Ammon's horn (tissue), 1 donor: ENCODE results near the gene NPPC.

Experiments used
- DNase-seq: peaks from one replicate; pipeline ENCODE4 v3.0.0-alpha.2; 2016; ENCODE audit warnings: low spot score

Gene NPPC

DNA sequence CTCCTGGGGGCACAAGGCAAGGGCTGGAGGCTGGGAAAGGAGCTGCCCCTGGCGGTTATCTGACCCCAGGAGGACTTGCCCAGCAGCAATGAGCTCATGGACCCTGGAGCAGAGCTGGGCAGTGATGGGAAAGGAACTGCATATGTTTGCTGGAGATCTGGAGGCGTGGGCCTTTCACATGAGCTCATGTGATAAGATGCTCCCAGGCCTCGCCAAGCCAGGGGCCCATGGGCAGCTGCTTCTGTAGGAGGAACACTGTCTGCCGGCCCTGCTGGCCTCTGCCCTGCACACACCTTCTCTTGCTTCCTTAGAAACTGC is 9.0 kb upstream of the NPPC start:
- no peak for DNase-seq

DNA sequence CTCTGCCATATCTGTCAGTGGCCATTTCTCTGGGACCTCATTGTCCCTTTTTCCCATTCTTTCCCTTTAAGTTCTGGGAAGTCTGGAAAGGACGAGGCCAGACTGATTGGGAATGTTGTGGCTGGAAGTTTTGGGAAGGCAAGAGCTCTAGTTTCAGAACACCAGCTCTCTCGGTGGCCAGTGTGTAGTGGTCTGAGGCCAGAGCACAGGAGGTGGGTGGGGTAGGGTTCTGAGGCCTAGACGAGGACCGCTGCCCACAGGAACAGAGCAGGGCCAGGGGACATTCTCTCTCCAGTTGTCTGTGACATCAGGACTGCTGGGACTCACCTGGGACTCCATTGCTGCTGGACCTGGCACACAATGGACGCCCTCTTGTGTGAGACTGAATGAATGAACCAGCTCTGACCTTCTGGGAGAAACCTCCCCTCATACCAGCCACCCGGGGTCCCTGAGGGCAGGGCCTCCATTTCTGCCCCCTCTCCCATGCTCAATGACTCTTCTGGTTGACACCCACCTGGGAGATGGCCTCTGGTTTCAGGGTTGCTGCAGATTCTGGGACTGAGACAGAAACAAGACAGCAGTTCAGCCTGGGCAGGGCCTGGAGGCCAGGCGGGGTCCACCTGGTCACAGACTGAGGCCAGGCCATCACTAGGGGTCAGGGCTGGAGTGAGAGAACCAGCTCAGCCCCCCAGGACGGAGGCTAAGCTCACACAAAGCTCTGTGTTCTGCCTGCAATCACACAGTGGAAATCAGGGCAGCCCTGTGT is 8.4 kb upstream of the NPPC start:
- DNase-seq: no peak

DNA sequence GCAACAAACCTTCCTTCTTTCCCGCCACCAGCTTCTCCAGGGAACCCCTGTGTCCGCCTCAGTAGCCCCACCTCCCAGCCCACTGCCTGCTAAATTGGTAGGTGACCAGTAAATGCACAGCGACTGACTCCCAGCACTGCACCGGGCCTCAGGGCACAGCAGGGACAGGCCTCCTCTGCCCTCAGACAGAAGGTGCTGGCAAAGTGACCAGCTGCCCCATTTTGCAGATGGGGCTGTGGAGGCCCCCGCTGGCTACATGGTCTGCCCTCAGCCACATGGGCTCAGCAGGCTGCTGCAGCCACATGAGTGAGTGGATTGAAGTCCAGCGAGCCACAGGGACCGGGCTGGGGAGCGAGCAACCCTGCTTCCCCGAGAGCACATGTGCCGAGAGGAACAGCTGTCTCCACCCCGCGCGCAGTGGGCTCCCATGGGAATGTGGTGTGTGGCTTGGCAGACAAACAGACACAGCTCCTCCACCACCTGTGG is 7.8 kb upstream of the NPPC start:
- DNase-seq: no peak

DNA sequence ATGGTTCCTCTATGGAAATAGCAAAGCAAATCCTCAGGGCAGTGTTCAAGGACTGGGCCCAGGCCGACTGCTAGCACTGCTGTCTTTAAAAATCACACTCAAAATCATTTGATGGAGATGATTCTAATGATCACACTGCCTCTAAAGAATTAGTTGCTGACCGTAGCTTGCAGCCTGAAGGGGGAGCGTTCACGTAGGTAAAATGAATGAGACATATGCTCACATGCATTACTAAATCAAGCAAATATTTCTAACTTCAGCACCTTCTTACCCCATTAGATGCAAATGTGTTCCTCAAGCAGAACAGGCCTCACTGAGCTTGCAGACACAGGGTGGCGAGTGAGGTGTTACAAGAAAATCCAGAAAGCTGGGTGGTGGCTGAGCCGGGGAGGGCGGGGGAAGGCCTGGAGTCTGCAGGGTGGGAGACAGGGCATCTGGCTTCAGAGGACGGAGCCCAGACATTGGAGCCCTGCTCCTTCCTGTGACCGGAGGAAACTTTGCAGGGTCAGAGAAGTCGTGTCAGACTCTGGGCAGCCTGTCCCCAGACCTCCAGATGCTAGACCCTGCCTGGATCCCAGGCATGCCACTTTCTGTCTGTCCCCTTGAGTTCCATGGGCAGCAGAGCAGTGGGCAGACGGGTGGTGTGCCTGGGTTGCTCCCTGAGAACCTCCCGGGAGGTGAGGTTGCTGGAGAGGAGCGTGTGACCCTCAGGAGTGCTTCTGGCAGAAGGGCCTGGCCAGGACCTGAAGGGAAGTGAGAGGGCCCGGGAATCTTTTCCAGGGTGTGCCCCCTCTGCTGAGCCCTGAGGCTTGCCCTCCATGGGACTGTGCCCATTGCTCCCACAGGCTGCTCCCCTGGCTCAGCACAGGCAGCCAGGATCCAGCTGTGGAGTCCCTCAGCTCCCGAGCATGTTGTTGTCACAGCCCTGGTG is 7.1 kb upstream of the NPPC start:
- DNase-seq: no peak

DNA sequence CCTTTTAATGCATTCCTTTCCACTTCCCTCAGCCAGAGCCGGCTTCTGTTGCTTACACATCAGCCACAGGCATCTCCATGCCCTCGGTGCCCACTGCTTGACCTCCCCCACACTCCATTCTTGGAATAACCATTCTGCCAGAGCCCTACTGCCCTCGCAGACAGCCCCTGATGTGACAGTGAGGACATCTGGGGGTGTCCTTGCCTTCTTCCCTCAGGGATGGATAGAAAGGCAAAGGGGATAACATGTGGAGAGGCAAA is 6.4 kb upstream of the NPPC start:
- DNase-seq: no peak

DNA sequence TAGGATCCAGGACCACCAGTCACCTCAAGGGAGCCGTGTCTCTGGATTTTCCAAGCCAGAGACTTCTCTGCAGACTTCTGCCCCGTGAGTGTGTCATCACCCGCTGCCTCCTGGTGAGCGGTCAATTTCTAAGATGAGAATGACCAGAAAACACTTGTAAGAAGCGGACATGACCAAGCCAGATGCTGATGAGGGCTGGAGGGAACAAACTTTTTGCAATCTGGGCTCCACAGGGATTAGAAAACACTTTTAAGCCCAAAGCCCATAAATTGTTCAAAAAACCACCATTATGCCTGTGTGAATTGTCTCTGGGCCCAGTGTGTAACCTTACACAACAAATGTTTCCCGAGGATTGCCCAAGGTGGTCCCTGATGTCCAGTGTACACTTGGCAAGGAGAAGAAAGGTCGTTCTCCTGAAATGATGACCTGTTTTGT is 5.3 kb upstream of the NPPC start:
- DNase-seq: no peak

DNA sequence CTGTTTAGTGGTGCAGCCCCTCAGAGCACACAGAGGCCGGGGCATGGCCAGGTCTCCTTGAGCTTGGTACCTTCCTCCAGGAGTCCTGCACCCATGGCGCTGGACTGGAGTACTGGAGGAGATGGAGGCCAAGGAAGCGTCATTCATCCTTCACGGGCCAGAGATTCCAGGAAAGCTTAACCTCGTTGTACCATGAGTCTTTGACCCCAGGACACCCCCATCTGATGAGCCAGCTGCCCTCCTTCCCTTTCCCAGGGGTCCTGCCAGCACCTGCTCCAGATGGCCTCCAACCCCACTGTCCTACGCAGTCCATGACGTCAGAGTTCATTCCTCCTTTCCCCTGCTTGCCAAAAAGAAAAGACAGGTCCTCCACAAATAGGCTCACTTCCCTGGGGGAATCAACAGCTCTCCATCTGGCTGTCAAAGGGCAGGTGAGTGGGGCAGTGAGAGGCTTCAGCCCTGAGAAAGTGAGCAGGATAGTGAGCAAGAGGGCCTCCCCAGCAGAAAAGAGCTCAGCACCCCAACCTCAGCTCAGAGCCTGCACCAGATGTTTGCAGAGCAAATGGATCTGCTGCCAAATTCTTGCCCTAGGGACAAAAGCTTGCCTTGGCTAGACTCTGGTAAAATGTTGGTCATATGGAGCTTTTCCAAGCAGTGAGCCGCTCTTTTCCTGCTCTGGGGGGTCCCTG is 4.5 kb upstream of the NPPC start:
- DNase-seq: no peak

DNA sequence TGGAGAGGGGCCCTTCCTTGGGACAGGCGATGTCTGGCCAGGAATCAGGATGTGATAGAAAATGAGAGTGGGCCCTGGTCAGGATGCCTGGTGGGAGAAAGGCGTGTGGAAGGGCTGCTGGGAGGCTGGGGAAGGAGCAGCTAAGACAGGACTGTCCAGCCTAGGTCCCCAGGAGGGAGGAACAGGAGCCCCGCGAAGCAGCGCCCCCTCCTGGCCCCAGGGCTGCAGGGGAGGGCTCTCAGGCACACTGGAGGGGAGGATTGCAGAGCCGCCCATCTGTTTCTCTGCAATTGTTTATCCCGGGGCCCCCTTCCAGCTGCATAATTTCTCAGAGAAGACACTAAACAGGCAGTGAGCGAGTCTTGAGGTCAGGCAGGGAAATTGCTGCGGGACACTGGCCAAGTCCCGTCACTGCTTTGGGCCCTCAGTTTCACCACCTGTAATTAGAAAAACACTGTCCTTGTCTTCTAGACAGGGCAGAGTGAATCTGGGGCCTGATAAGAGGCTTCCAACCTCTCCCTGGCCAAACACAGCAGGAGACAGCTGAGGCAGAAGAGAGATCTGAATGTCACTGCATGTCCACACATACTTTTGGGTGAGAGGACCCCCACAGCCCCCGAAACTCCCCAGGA is 3.9 kb upstream of the NPPC start:
- DNase-seq: no peak

DNA sequence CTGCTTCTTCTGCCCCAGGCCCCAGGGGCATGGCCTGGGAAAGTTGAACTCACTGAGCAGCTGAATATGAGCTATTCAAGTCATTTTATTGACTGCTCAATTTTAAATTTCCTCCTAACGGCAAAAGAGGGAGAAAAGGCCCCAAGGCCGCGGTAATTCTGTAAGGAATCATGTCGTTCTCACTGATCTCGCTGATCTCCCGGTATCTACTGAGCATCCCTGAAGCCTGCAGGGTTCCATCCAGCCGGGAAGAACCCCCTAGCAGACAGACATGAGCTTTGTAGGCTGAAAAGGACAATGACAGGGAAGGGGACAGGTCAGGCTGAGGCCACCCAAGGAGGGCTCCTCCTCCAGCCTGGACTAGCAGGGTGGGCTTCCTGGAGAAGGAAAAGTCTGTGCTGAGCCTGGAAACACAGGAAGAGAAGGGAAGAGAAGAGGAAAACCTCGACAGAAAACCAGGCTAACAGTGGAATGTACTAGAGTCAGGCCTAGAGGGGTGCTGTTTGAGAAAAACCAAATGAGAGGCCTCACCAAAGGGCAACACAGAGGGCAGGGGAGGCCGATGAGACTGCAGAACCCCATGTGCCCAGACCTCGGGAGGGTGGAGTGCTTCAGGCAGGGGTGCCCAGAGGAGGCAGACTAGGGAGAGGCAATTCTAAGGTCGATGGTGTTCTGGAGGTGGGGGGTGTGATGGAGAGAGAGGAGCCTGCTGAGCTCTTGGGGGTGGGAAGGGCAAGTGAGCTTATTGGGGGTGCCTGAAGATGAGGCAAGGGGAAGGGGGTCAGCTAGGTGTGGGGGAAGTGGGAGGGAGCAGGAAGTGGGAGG is 2.9 kb upstream of the NPPC start:
- no peak for DNase-seq

DNA sequence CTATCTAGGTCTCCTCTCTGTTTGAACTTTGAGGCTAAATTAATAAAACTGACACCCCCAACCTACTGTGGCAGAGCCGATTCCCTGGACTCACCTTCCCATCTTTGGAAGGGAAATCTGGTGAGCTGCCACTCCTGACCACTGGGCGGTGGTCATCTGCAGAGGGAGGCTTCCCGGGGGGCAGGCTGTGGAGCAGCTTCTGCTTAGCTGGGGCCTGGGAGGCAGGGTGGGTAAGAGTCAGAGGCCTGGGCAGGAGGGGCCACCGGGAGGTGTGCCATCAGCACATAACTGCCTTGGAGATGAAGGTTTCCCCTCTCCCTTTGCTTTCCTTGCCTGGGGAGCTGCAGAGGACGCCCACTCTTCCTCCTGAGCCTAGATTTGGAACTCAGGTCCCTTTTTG is 2.3 kb upstream of the NPPC start:
- DNase-seq: no peak

DNA sequence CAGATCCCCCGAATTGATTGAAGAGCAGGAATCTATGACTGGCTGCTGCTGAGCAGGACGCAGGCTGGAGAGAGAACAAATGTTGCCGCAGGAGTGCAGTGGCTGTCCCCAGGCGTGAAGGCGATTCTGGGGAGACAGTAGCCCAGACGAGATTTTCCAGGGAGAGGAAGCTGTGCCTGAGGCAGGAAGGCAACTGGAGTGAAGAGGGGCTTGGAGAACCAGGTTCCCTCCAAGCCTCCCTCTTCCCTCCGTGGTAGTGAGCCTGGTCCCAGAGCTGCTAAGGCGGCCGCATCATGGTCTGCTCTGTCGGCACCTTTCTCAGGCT is 1.3 kb upstream of the NPPC start:
- no peak for DNase-seq

DNA sequence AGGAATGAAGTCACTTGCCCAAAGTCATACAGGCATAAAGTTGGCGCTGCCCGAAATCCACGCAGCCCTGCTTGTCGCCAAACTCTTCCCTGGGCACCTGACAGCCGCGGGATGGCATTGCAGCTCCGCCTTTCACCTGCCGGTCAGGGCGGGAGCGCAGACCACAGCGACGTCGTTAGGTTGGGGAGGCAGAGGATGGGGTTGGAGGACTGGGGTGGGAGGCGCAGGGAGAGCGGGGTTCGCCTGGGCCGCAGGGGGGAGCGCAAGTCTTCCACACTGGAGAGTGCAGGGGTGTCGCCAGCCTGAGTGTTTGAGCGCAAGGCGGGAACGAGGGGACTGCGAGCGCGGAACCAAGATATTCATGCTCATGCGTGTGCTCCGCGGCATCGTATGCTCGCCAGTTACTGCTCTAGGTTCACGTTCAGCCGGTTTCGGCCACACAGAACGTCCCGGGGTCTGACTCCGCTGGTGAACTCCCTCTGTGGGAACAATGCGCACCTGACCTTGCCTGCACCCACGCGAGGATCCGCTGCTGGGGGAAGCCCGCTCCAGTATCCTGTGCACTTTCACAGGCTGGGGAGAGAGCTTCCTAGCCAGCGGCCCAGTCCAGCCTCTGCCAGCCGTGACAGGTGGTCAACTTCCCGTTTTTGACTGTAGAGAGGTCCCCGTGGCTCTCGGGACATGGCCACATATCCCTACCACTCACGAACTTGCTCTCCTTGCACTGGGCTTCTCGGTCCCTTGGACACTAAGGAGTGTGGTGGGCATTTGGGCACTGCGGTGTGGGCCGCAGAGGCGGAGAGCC is 767 bp upstream of the NPPC start:
- DNase-seq: peak; percentile 78

DNA sequence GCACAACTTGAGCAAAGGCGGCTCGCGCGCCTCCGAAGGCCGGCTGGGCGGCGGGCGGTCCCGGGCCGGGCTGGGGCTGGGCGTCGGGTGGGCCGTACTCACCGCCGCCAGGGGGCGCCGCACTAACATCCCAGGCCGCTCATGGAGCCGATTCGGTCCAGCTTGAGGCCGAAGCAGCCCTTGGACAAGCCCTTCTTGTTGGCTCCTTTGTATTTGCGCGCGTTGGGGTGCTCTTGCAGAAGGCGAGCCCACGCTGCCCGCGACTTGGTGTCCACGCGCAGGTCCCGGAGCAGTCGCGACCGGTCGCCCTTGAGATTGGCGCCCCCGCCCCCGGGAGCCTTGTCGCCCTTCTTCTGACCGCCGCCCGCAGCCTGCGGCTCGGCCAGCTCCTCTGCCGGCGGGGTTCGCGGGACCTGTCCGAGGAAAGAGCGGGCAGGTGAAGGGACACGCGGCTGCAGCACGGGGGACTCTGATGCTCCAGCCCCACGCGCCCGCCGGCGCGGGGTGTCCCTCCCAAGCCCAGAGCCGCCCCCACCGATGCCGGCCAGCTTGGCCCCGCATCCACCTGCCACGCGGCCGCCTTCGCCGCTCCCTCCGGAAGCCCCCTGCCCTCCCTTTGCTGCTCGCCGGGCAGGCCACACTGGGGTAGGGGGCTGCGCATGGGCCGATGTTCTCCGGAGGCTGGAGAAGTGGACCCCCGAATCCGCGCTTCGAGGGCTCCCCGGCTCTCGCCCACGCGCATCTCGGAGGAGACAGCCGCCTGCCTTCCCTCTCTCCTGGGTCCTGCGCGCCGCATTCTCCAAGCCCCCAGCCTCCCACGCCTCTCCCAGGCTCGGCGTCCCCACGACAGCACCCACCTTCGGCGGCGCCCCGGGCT is 655 bp downstream of the NPPC start:
- peak; percentile 85 for DNase-seq

DNA sequence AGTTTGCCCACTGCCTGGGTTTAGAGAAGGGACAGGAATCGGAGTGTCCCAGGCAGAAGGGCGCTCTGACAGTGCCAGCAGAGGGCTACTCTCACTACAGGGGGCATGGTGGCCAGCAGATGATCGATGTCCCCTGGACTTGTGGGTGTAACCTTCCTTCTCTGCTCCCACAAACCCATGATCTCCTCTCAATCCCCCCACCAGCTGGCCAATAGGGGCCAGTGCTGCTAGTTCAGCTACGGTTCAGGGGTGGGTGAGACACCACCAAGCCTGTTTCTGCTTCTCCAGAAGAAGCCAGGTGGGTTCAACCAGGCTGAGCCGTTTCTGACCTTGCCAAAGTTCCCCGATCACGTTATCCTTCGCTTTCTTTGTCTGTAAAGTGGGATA is 1.3 kb downstream of the NPPC start:
- DNase-seq: no peak

DNA sequence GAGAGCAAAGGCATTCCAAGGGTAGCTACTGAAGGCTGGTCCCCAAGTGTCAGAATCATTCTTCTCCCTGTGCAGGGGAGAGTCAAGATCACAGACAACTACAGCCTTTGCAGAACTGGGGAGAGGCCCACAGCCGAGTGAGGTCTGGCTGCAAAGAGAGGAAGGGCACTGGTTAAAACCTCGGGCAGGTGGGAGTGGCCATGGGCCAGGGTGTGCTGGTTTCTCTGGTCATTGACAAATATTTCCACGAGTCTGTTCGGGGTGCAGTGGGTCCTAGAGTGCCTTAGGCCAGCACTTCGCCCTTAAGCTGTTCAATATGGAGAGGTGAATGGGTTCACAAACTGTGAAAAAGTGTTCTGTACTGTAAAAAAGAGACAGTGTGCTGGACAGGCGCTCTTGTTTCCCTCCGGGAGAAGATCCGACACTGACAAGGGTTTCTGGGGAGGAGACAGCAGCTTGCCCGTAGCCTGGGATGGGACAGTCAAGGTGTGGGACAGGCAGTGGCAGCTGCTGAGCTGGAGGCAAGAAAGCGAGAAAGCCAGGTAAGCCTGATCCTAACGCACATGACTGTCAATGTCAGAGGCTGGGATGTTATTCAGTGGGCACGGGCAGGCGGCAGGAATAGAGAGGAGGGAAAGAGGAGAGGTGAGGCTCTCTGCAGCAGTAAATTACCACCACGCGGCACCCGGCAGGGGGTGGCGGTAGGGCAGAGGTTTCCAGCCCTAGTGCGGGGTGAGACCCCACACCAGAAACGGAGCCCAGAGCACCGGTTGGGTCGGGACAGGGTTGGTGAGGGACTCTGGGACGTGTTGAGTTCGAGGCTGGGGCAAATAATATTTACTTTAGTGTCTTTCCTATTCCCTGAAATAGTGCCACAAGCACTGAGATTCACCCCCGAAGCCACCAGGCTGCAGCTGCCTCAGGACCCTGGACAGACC is 2.0 kb downstream of the NPPC start:
- DNase-seq: no peak

DNA sequence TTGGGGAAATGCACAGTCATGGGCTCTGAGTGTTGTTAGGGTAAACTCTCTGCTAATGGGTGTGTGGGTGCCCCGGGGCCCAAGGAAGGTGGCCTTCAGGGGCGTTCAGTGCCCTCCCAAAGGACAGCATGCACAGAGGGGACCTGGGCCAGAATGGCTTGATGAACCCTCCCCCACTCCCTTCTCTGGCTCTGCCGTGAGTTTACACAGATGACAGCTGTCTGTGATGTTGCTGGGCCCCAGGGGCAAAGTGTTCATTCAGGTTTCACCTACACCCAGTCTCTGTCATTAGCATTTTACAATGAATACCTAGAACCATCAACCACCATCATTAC is 3.2 kb downstream of the NPPC start:
- DNase-seq: no peak

DNA sequence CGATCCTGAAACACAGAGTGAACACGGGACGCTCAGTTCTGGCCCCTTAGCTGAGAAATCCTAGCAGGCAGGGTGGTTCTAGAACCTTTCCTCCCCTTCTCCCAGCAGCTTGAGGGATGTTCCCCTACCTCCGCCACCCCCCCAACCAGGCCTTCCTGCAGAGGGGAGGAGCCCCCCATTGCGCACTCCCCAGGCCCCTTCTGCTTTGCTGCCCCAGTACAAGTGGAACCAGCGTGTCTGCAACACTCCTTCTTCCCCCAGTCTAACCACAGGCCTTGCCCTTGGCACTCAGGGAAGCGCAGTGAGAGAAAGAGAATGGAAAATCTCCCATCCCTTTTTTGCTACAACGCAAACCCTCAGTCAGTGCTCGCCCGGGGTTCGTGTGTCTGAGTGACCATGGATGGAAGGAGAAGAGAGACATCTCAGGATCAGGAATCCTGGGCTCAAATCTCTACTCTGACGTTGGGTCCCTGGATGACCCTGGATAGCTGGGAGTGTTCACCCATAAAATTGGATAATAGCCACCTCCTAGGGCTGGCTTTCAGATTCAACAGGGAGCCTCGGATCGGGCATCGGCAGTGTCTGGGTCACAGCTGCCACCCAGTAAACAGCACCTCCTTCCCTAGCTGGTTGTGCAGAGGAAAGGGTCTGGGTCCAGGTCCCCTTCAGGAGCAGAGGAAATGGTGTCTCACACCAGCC is 3.7 kb downstream of the NPPC start:
- no peak for DNase-seq

DNA sequence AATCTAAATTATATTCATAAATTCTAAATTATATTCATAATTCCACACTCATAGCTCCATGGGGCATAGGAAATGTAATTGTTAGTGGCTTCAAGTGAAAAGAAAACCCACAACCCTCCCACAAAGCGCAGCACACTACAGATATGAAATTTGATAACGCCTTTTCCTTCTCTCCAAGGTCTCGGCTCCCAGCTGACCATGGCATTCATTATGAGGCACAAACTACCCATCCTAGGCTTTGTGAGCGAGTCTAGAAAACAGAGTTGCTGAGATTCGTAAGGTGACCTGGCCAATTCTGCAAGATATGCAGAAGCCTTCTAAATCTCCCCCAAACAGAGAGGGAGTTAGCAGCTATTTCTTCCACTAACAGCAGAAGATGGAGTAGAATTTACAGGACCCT is 5.4 kb downstream of the NPPC start:
- no peak for DNase-seq
